Type B pancreatic cell (in vitro differentiated cells): ENCODE data around the gene ELAC2. TPM values are rescaled to one million over a fixed set of nuclear protein-coding genes. Genes with fewer than 3 reads are reported as not detected.

Source experiments
- DNase-seq: peaks from one replicate; pipeline ENCODE4 v3.0.0; 2021; ENCODE audit warnings: mixed read lengths; ENCODE audit not compliant: unreplicated experiment; ENCODE audit errors: extremely low spot score
- H3K27ac Mint-ChIP-seq: 2 replicates; pipeline ENCODE4 v1.8.0; 2021; ENCODE audit warnings: mild to moderate bottlenecking, mixed read lengths
- H3K27me3 Mint-ChIP-seq: 2 replicates; pipeline ENCODE4 v1.8.0; 2021; ENCODE audit warnings: mixed read lengths
- H3K36me3 Mint-ChIP-seq: 2 replicates; pipeline ENCODE4 v1.8.0; 2021; ENCODE audit warnings: mixed read lengths
- H3K4me1 Mint-ChIP-seq: one replicate; pipeline ENCODE4 v1.8.0; 2021; ENCODE audit warnings: mixed read lengths; ENCODE audit not compliant: unreplicated experiment
- H3K4me3 Mint-ChIP-seq: 2 replicates; pipeline ENCODE4 v1.8.0; 2021; ENCODE audit warnings: mild to moderate bottlenecking, mixed read lengths
- H3K9me3 Mint-ChIP-seq: 2 replicates; pipeline ENCODE4 v1.8.0; 2021; ENCODE audit warnings: mixed read lengths
- total RNA-seq: library from RNA; stranded (reverse); gene quantifications from 2 replicates; pipeline ENCODE4 v1.2.1, GENCODE V29; 2021; ENCODE audit warnings: low replicate concordance
- TF ChIP-seq, protein P1 (sequence below): fragments of 200-600 bp; sonication (generic); conservative IDR thresholded peaks from 2 replicates; pipeline ENCODE4 v1.5.0; 2021; ENCODE audit warnings: antibody characterized with exemption, mild to moderate bottlenecking

The ELAC2 gene
- total RNA-seq, 1 donor from 2014 or later: 55.8 TPM

DNA sequence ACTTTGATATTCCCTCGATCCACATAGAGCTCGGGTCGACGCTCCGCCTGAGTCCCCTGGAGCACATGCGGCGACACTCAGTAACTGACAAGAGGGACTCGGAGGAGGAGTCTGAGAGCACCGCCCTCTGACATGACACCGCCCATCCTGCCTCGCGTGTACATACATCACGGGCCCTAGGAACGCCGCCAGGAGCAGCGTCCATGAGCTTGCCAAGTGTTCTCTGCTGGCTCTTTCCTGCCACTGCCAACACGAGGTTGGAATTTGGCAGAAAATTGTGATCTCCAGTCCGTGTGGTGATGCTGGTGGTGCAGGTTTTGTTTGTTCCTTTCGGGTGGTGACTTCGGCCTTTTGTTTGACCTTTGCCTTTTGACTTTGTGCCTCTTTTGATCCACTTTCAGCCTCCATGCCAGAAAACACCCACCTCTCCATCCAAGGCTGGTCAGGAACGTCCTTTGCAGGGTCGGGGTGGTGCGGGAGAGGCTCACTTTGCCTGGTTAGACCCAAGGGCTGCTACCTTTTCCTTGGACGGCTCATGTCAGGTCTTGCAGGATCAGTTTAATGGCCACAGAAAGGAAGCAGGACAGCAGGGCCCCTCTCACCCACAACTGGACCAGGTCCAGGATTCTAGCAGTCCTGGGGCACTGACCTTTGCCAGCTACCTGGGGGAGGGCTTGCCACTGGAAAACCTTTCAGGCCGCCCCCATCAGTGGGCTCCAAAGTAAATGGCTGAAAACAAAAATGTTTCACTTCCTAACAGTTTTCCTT lies 27.6 kb downstream of the ELAC2 start:
- no peak for DNase-seq
- Mint-ChIP-seq H3K27ac (no peak overlapping the region), H3K27me3 (no peaks in the 10 kb centered on the region), H3K9me3 (no peaks in the 10 kb centered on the region), H3K4me1 (peaks cover 16% of the 10 kb centered on the region), H3K4me3 (no peak overlapping the region), H3K36me3 (peaks cover 25% of the 10 kb centered on the region)
- TF ChIP-seq, protein P1, sequence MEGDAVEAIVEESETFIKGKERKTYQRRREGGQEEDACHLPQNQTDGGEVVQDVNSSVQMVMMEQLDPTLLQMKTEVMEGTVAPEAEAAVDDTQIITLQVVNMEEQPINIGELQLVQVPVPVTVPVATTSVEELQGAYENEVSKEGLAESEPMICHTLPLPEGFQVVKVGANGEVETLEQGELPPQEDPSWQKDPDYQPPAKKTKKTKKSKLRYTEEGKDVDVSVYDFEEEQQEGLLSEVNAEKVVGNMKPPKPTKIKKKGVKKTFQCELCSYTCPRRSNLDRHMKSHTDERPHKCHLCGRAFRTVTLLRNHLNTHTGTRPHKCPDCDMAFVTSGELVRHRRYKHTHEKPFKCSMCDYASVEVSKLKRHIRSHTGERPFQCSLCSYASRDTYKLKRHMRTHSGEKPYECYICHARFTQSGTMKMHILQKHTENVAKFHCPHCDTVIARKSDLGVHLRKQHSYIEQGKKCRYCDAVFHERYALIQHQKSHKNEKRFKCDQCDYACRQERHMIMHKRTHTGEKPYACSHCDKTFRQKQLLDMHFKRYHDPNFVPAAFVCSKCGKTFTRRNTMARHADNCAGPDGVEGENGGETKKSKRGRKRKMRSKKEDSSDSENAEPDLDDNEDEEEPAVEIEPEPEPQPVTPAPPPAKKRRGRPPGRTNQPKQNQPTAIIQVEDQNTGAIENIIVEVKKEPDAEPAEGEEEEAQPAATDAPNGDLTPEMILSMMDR: no peak

DNA sequence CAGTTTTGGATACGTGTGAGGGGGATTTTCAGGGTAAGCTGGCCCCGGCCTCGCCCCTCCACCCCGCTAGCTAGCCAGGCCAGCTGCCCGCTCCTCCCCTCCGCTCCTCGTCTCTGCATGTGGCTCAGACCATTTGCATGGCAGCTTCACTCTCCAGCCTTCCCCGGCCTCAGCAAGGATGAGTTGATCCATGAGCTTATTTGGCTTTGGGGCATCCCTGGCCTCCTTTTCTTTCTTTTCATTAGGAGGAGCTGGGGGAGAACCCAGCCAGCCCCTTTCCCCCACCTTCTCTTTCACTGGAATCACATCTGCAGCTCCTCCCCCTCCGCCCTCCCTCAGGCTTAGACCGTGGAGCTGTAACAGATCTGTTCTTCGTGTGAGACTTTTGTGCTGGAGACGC lies 30.7 kb downstream of the ELAC2 start:
- no peak for DNase-seq

DNA sequence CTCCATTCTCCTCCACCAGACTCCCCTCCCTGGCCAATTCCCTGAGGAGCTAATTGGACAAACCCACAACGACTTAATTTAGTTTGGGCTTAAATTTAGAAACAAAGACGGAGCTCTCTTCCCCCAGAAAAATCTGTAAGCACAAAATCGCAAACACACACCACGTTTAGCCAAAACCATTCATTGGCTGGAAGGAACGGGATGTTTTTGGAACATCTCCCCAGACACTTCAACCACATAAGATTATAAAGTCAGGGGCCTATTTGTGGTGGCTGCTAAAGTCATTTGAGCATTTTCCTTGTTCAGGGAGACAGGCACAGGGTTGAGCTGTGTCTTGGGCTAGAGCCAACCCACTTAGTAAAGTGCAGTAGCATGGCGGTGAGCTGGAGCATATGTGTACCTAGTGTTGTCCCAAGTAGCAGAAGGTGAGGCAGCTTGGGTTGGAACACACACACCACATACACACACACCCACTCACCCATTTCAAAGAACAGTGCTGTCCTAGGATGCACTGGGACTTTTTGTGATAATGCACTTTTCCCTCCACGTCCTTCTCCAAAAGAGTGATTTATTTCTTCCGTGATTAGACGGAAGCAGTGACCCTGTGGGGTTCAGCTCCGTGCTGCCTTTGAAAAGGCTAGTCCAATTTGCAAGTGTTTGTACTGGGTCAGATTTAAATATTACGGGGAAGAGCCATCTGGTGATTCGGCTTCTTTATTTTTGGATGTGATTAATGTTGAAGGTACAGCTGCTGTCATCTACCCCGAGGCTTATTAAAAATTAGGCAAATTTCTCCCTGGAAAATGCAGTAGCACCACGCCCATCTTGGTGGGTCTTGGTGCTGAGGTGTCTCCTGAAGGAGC lies 32.2 kb downstream of the ELAC2 start:
- H3K36me3 Mint-ChIP-seq: peaks cover 15% of the 10 kb centered on the region
- H3K27me3 Mint-ChIP-seq: no peaks in the 10 kb centered on the region
- peaks cover 16% of the 10 kb centered on the region for H3K4me1 Mint-ChIP-seq
- TF ChIP-seq, protein P1: no peak
- DNase-seq: no peak
- no peaks in the 10 kb centered on the region for H3K9me3 Mint-ChIP-seq
- no peak overlapping the region for H3K4me3 Mint-ChIP-seq
- no peak overlapping the region for H3K27ac Mint-ChIP-seq

More for the DNA sequence above, 30.7 kb downstream of the ELAC2 start:
- Mint-ChIP-seq H3K4me3 (no peak overlapping the region), H3K27me3 (no peaks in the 10 kb centered on the region), H3K4me1 (peaks cover 16% of the 10 kb centered on the region), H3K36me3 (peaks cover 24% of the 10 kb centered on the region), H3K27ac (no peak overlapping the region), H3K9me3 (no peaks in the 10 kb centered on the region)
- TF ChIP-seq, protein P1: no peak

DNA sequence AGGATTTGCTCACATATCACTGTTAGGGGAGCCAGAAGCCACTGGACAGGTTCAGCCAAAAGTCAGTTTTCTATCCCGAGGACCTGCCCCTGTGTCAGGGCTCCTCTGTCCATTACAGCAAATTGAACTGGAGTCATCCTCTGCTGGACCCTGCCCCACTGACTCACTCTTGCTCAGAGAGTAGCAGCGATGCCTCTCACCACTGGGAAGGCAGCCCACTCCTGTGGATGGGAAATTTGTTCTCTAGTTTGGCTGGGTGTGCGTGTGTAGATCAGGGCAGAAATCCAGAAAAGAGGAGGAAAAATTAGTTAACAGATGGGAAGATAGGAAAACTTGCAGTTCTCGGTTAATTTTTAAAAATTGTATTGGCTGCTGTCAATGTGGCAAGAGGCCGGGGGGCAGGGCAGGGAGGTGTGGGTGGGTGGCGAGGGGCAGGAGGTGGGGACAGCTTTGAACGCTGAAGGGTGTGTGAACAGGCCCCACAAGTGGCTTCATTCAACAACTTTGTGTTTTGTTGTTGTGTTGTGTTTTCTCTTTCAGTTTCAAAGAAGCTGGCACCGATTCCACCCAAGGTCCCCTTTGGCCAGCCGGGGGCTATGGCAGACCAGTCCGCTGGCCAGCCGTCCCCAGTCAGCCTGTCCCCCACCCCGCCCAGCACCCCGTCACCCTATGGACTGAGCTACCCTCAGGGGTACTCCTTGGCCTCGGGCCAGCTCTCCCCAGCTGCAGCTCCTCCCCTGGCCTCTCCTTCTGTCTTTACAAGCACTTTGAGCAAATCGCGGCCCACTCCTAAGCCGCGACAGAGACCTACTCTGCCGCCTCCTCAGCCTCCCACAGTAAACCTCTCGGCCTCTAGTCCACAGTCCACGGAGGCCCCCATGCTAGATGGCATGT lies 33.6 kb downstream of the ELAC2 start:
- Mint-ChIP-seq H3K27ac (no peak overlapping the region), H3K4me3 (no peak overlapping the region), H3K36me3 (peaks cover 9% of the 10 kb centered on the region), H3K4me1 (peaks cover 16% of the 10 kb centered on the region), H3K27me3 (no peaks in the 10 kb centered on the region), H3K9me3 (no peaks in the 10 kb centered on the region)
- no peak for DNase-seq
- TF ChIP-seq, protein P1: no peak

DNA sequence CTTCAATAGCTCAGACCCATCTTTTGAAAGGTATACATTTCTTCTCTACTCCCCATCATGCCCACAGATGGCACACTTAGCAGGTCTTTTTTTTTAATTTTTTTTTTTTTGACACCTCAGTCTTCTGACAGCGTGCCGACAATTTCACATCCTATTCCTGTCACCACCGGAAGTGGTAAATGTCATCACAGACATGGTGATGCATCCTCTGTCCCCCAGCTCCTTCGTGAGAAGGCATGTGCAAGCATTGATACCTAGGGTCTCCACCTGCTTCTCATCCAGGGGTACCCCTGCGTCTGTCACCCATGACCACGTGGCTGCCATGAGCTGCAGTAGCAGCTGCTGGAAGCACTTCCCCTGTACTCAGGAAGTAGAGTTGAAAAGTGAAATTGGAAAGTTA lies 35.6 kb downstream of the ELAC2 start:
- H3K27ac Mint-ChIP-seq: no peak overlapping the region
- no peak for DNase-seq
- no peaks in the 10 kb centered on the region for H3K9me3 Mint-ChIP-seq
- peaks cover 10% of the 10 kb centered on the region for H3K4me1 Mint-ChIP-seq
- peaks cover 4% of the 10 kb centered on the region for H3K36me3 Mint-ChIP-seq
- TF ChIP-seq, protein P1: no peak
- no peaks in the 10 kb centered on the region for H3K27me3 Mint-ChIP-seq
- H3K4me3 Mint-ChIP-seq: no peak overlapping the region
